ENCODE measurements around the gene SUCLG2.

Gene SUCLG2

GRCh38 chr3:67648701-67649100 is 5.7 kb downstream of the SUCLG2 start:
- DNase-seq: no peak

- no peak for DNase-seq
Observed at GRCh38 chr3:67648229-67648628, 6.2 kb downstream of the SUCLG2 start.

- no peak for DNase-seq
Observed at GRCh38 chr3:67647390-67647878, 7.0 kb downstream of the SUCLG2 start.

- DNase-seq: no peak
Observed at GRCh38 chr3:67646586-67647234, 7.7 kb downstream of the SUCLG2 start.

- DNase-seq: no peak
Observed at GRCh38 chr3:67644827-67645226, 9.6 kb downstream of the SUCLG2 start.

- DNase-seq: no peak
Observed at GRCh38 chr3:67642734-67643133, 11.7 kb downstream of the SUCLG2 start.

GRCh38 chr3:67642190-67642589 is 12.2 kb downstream of the SUCLG2 start:
- DNase-seq: no peak

GRCh38 chr3:67641451-67641850 is 13.0 kb downstream of the SUCLG2 start:
- DNase-seq: no peak

- no peak for DNase-seq
Observed at GRCh38 chr3:67640023-67640660, 14.3 kb downstream of the SUCLG2 start.

GRCh38 chr3:67637255-67637900 is 17.0 kb downstream of the SUCLG2 start:
- DNase-seq: no peak

- no peak for DNase-seq
Observed at GRCh38 chr3:67635806-67636205, 18.6 kb downstream of the SUCLG2 start.

- DNase-seq: no peak
Observed at GRCh38 chr3:67635257-67635656, 19.2 kb downstream of the SUCLG2 start.

GRCh38 chr3:67630666-67631362 is 23.6 kb downstream of the SUCLG2 start:
- DNase-seq: no peak

- no peak for DNase-seq
Observed at GRCh38 chr3:67624687-67625086, 29.7 kb downstream of the SUCLG2 start.

GRCh38 chr3:67624078-67624477 is 30.3 kb downstream of the SUCLG2 start:
- no peak for DNase-seq

GRCh38 chr3:67622652-67623051 is 31.8 kb downstream of the SUCLG2 start:
- no peak for DNase-seq

- DNase-seq: no peak
Observed at GRCh38 chr3:67620869-67621268, 33.5 kb downstream of the SUCLG2 start.

- no peak for DNase-seq
Observed at GRCh38 chr3:67619991-67620390, 34.4 kb downstream of the SUCLG2 start.

GRCh38 chr3:67617518-67617917 is 36.9 kb downstream of the SUCLG2 start:
- no peak for DNase-seq

GRCh38 chr3:67616046-67616445 is 38.4 kb downstream of the SUCLG2 start:
- DNase-seq: no peak

- DNase-seq: no peak
Observed at GRCh38 chr3:67614195-67614594, 40.2 kb downstream of the SUCLG2 start.

GRCh38 chr3:67610458-67610857 is 44.0 kb downstream of the SUCLG2 start:
- DNase-seq: no peak

- no peak for DNase-seq
Observed at GRCh38 chr3:67609709-67610108, 44.7 kb downstream of the SUCLG2 start.

- no peak for DNase-seq
Observed at GRCh38 chr3:67608034-67608433, 46.4 kb downstream of the SUCLG2 start.

All from cerebellar nuclear complex (tissue), 1 donor.